ENCODE measurements around the gene BMP6. TPM values are rescaled to one million over a fixed set of nuclear protein-coding genes. Genes with fewer than 3 reads are reported as not detected.
A peak's percentile ranks its signal among the peaks of the same experiment; 100 is the strongest.

BMP6 gene
- 3.2 TPM for total RNA-seq

GRCh38 chr6:7725849-7726415, at the start of gene BMP6:
Gene BMP6, plus strand, starts transcription at chr6:7726099. Its CDS starts 857 bp downstream, at chr6:7726956.
- Histone ChIP-seq H3K27ac (no peak within 1 kb of the TSS), H3K4me3 (peak within 1 kb of the TSS; percentile 54), H3K4me1 (peaks cover 28% of the 10 kb centered on the region), H3K27me3 (no peaks in the 10 kb centered on the region), H3K36me3 (no peaks in the 10 kb centered on the region), H3K9me3 (no peaks in the 10 kb centered on the region)
- TF ChIP-seq POLR2A (IDR thresholded peaks at IDR 0.05) = peak in 1 of 2 donors; percentile 33
- peak; percentile 72 to 74 for TF ChIP-seq POLR2AphosphoS5 (IDR thresholded peaks at IDR 0.05; ENCODE audit: insufficient read depth in 1 of 2, low read depth in 1 of 2)
- TF ChIP-seq CTCF (IDR thresholded peaks at IDR 0.05) = no peak
- intact Hi-C loops (cut with DNase I) = no loop called here
- DNase-seq (ENCODE audit: extremely low spot score in 2 of 2) = peak in 1 of 2 donors; percentile 90

- Histone ChIP-seq H3K9me3 (no peaks in the 10 kb centered on the region), H3K27me3 (no peaks in the 10 kb centered on the region), H3K27ac (no peak overlapping the region), H3K4me3 (no peak overlapping the region), H3K4me1 (peaks cover 14% of the 10 kb centered on the region), H3K36me3 (no peaks in the 10 kb centered on the region)
- intact Hi-C loops (cut with DNase I) = no loop called here
- no peak for DNase-seq (ENCODE audit: extremely low spot score in 2 of 2)
- no peak for TF ChIP-seq POLR2AphosphoS5 (IDR thresholded peaks at IDR 0.05; ENCODE audit: insufficient read depth in 1 of 2, low read depth in 1 of 2)
- TF ChIP-seq POLR2A (IDR thresholded peaks at IDR 0.05) = no peak
- no peak for TF ChIP-seq CTCF (IDR thresholded peaks at IDR 0.05)
Measured at GRCh38 chr6:7677229-7677628, 48.7 kb upstream of the BMP6 start.

- H3K36me3 ChIP-seq = no peaks in the 10 kb centered on the region
- no peaks in the 10 kb centered on the region for H3K27me3 ChIP-seq
- intact Hi-C loops (cut with DNase I) = no loop called here
- H3K4me3 ChIP-seq = no peak overlapping the region
- no peaks in the 10 kb centered on the region for H3K4me1 ChIP-seq
- no peak for DNase-seq (ENCODE audit: extremely low spot score in 2 of 2)
- no peaks in the 10 kb centered on the region for H3K9me3 ChIP-seq
- H3K27ac ChIP-seq = no peak overlapping the region
- TF ChIP-seq POLR2A (IDR thresholded peaks at IDR 0.05) (no peak), CTCF (IDR thresholded peaks at IDR 0.05) (no peak), POLR2AphosphoS5 (IDR thresholded peaks at IDR 0.05; ENCODE audit: insufficient read depth in 1 of 2, low read depth in 1 of 2) (no peak)
Measured at GRCh38 chr6:7680393-7681075, 45.4 kb upstream of the BMP6 start.

GRCh38 chr6:7681449-7681848, 44.5 kb upstream of the BMP6 start:
- no peak for DNase-seq (ENCODE audit: extremely low spot score in 2 of 2)
- H3K4me1 ChIP-seq = no peaks in the 10 kb centered on the region
- H3K9me3 ChIP-seq = no peaks in the 10 kb centered on the region
- no peaks in the 10 kb centered on the region for H3K36me3 ChIP-seq
- no peaks in the 10 kb centered on the region for H3K27me3 ChIP-seq
- intact Hi-C loops (cut with DNase I) = no loop called here
- H3K4me3 ChIP-seq = no peak overlapping the region
- TF ChIP-seq CTCF (IDR thresholded peaks at IDR 0.05) = no peak
- no peak for TF ChIP-seq POLR2A (IDR thresholded peaks at IDR 0.05)
- no peak for TF ChIP-seq POLR2AphosphoS5 (IDR thresholded peaks at IDR 0.05; ENCODE audit: insufficient read depth in 1 of 2, low read depth in 1 of 2)
- no peak overlapping the region for H3K27ac ChIP-seq

- Histone ChIP-seq H3K4me1 (no peaks in the 10 kb centered on the region), H3K9me3 (no peaks in the 10 kb centered on the region), H3K36me3 (no peaks in the 10 kb centered on the region), H3K4me3 (no peak overlapping the region), H3K27ac (no peak overlapping the region), H3K27me3 (no peaks in the 10 kb centered on the region)
- TF ChIP-seq POLR2A (IDR thresholded peaks at IDR 0.05) (no peak), CTCF (IDR thresholded peaks at IDR 0.05) (no peak), POLR2AphosphoS5 (IDR thresholded peaks at IDR 0.05; ENCODE audit: insufficient read depth in 1 of 2, low read depth in 1 of 2) (no peak)
- peak in 1 of 2 donors; percentile 37 for DNase-seq (ENCODE audit: extremely low spot score in 2 of 2)
- intact Hi-C loops (cut with DNase I) = no loop called here
Measured at GRCh38 chr6:7684076-7684475, 41.8 kb upstream of the BMP6 start.

All from vagina (tissue), 2 donors.